ENCODE measurements around the gene ARID1B.

ARID1B gene

GRCh38 chr6:157050537-157051265 is 273.5 kb downstream of the ARID1B start:
- Histone ChIP-seq H3K4me1 (ENCODE audit: control insufficient read depth, insufficient read depth, low read length) (peaks cover 23% of the 10 kb centered on the region), H3K9ac (ENCODE audit: low read length) (no peak overlapping the region), H3K9me3 (ENCODE audit: control insufficient read depth, low read length) (peaks cover under 1% of the 10 kb centered on the region), H3K27me3 (replicated peaks; ENCODE audit: control insufficient read depth, insufficient read depth, low read length) (no peaks in the 10 kb centered on the region), H3K36me3 (ENCODE audit: control insufficient read depth, insufficient read depth, low read length, severe bottlenecking) (no peaks in the 10 kb centered on the region), H3K4me3 (ENCODE audit: low read length) (no peak overlapping the region)
- DNase-seq (ENCODE audit: low read depth) = no peak

GRCh38 chr6:157054531-157054979 is 277.4 kb downstream of the ARID1B start:
- no peaks in the 10 kb centered on the region for H3K27me3 ChIP-seq (replicated peaks; ENCODE audit: control insufficient read depth, insufficient read depth, low read length)
- DNase-seq (ENCODE audit: low read depth) = no peak

GRCh38 chr6:157055863-157056262 is 278.7 kb downstream of the ARID1B start:
- Histone ChIP-seq H3K4me3 (ENCODE audit: low read length) (no peak overlapping the region), H3K36me3 (ENCODE audit: control insufficient read depth, insufficient read depth, low read length, severe bottlenecking) (no peaks in the 10 kb centered on the region), H3K9me3 (ENCODE audit: control insufficient read depth, low read length) (peaks cover 5% of the 10 kb centered on the region), H3K4me1 (ENCODE audit: control insufficient read depth, insufficient read depth, low read length) (peaks cover 7% of the 10 kb centered on the region), H3K9ac (ENCODE audit: low read length) (no peak overlapping the region), H3K27me3 (replicated peaks; ENCODE audit: control insufficient read depth, insufficient read depth, low read length) (no peaks in the 10 kb centered on the region)
- no peak for DNase-seq (ENCODE audit: low read depth)

More at GRCh38 chr6:157054531-157054979, 277.4 kb downstream of the ARID1B start:
- Histone ChIP-seq H3K4me3 (ENCODE audit: low read length) (no peak overlapping the region), H3K36me3 (ENCODE audit: control insufficient read depth, insufficient read depth, low read length, severe bottlenecking) (no peaks in the 10 kb centered on the region), H3K9me3 (ENCODE audit: control insufficient read depth, low read length) (peaks cover 5% of the 10 kb centered on the region), H3K4me1 (ENCODE audit: control insufficient read depth, insufficient read depth, low read length) (peaks cover under 1% of the 10 kb centered on the region), H3K9ac (ENCODE audit: low read length) (no peak overlapping the region)

- Histone ChIP-seq H3K4me1 (ENCODE audit: control insufficient read depth, insufficient read depth, low read length) (peaks cover 7% of the 10 kb centered on the region), H3K4me3 (ENCODE audit: low read length) (no peak overlapping the region), H3K27me3 (replicated peaks; ENCODE audit: control insufficient read depth, insufficient read depth, low read length) (no peaks in the 10 kb centered on the region)
Measured at GRCh38 chr6:157056275-157056674, 279.1 kb downstream of the ARID1B start.

GRCh38 chr6:157058574-157058973 is 281.4 kb downstream of the ARID1B start:
- H3K9me3 ChIP-seq (ENCODE audit: control insufficient read depth, low read length) = peaks cover 5% of the 10 kb centered on the region
- H3K9ac ChIP-seq (ENCODE audit: low read length) = no peak overlapping the region
- DNase-seq (ENCODE audit: low read depth) = no peak
- peaks cover 7% of the 10 kb centered on the region for H3K4me1 ChIP-seq (ENCODE audit: control insufficient read depth, insufficient read depth, low read length)
- no peaks in the 10 kb centered on the region for H3K27me3 ChIP-seq (replicated peaks; ENCODE audit: control insufficient read depth, insufficient read depth, low read length)
- H3K36me3 ChIP-seq (ENCODE audit: control insufficient read depth, insufficient read depth, low read length, severe bottlenecking) = no peaks in the 10 kb centered on the region
- H3K4me3 ChIP-seq (ENCODE audit: low read length) = no peak overlapping the region

More at GRCh38 chr6:157056275-157056674, 279.1 kb downstream of the ARID1B start:
- Histone ChIP-seq H3K9me3 (ENCODE audit: control insufficient read depth, low read length) (peaks cover 5% of the 10 kb centered on the region), H3K9ac (ENCODE audit: low read length) (no peak overlapping the region), H3K36me3 (ENCODE audit: control insufficient read depth, insufficient read depth, low read length, severe bottlenecking) (no peaks in the 10 kb centered on the region)
- no peak for DNase-seq (ENCODE audit: low read depth)

GRCh38 chr6:157059781-157060180 is 282.6 kb downstream of the ARID1B start:
- Histone ChIP-seq H3K9ac (ENCODE audit: low read length) (no peak overlapping the region), H3K4me3 (ENCODE audit: low read length) (no peak overlapping the region), H3K4me1 (ENCODE audit: control insufficient read depth, insufficient read depth, low read length) (peaks cover 7% of the 10 kb centered on the region), H3K27me3 (replicated peaks; ENCODE audit: control insufficient read depth, insufficient read depth, low read length) (no peaks in the 10 kb centered on the region), H3K36me3 (ENCODE audit: control insufficient read depth, insufficient read depth, low read length, severe bottlenecking) (no peaks in the 10 kb centered on the region), H3K9me3 (ENCODE audit: control insufficient read depth, low read length) (peaks cover 5% of the 10 kb centered on the region)
- DNase-seq (ENCODE audit: low read depth) = no peak

- Histone ChIP-seq H3K36me3 (ENCODE audit: control insufficient read depth, insufficient read depth, low read length, severe bottlenecking) (no peaks in the 10 kb centered on the region), H3K27me3 (replicated peaks; ENCODE audit: control insufficient read depth, insufficient read depth, low read length) (no peaks in the 10 kb centered on the region), H3K9ac (ENCODE audit: low read length) (no peak overlapping the region), H3K4me3 (ENCODE audit: low read length) (no peak overlapping the region), H3K9me3 (ENCODE audit: control insufficient read depth, low read length) (peaks cover 5% of the 10 kb centered on the region), H3K4me1 (ENCODE audit: control insufficient read depth, insufficient read depth, low read length) (peaks cover 7% of the 10 kb centered on the region)
- DNase-seq (ENCODE audit: low read depth) = no peak
Measured at GRCh38 chr6:157060440-157060952, 283.3 kb downstream of the ARID1B start.

- Histone ChIP-seq H3K9ac (ENCODE audit: low read length) (no peak overlapping the region), H3K9me3 (ENCODE audit: control insufficient read depth, low read length) (no peaks in the 10 kb centered on the region), H3K27me3 (replicated peaks; ENCODE audit: control insufficient read depth, insufficient read depth, low read length) (no peaks in the 10 kb centered on the region), H3K36me3 (ENCODE audit: control insufficient read depth, insufficient read depth, low read length, severe bottlenecking) (no peaks in the 10 kb centered on the region), H3K4me3 (ENCODE audit: low read length) (no peak overlapping the region), H3K4me1 (ENCODE audit: control insufficient read depth, insufficient read depth, low read length) (peaks cover 7% of the 10 kb centered on the region)
- no peak for DNase-seq (ENCODE audit: low read depth)
Measured at GRCh38 chr6:157061770-157062594, 284.8 kb downstream of the ARID1B start.

- no peaks in the 10 kb centered on the region for H3K9me3 ChIP-seq (ENCODE audit: control insufficient read depth, low read length)
- peaks cover 7% of the 10 kb centered on the region for H3K4me1 ChIP-seq (ENCODE audit: control insufficient read depth, insufficient read depth, low read length)
- H3K9ac ChIP-seq (ENCODE audit: low read length) = no peak overlapping the region
- no peak overlapping the region for H3K4me3 ChIP-seq (ENCODE audit: low read length)
- H3K27me3 ChIP-seq (replicated peaks; ENCODE audit: control insufficient read depth, insufficient read depth, low read length) = no peaks in the 10 kb centered on the region
- no peaks in the 10 kb centered on the region for H3K36me3 ChIP-seq (ENCODE audit: control insufficient read depth, insufficient read depth, low read length, severe bottlenecking)
- no peak for DNase-seq (ENCODE audit: low read depth)
Measured at GRCh38 chr6:157063176-157063905, 286.2 kb downstream of the ARID1B start.

- no peak for DNase-seq (ENCODE audit: low read depth)
- no peak overlapping the region for H3K4me3 ChIP-seq (ENCODE audit: low read length)
- no peaks in the 10 kb centered on the region for H3K9me3 ChIP-seq (ENCODE audit: control insufficient read depth, low read length)
- no peaks in the 10 kb centered on the region for H3K27me3 ChIP-seq (replicated peaks; ENCODE audit: control insufficient read depth, insufficient read depth, low read length)
- H3K36me3 ChIP-seq (ENCODE audit: control insufficient read depth, insufficient read depth, low read length, severe bottlenecking) = no peaks in the 10 kb centered on the region
- no peak overlapping the region for H3K9ac ChIP-seq (ENCODE audit: low read length)
- peaks cover 9% of the 10 kb centered on the region for H3K4me1 ChIP-seq (ENCODE audit: control insufficient read depth, insufficient read depth, low read length)
Measured at GRCh38 chr6:157063923-157064322, 286.7 kb downstream of the ARID1B start.

- Histone ChIP-seq H3K9me3 (ENCODE audit: control insufficient read depth, low read length) (no peaks in the 10 kb centered on the region), H3K27me3 (replicated peaks; ENCODE audit: control insufficient read depth, insufficient read depth, low read length) (no peaks in the 10 kb centered on the region), H3K4me3 (ENCODE audit: low read length) (no peak overlapping the region), H3K36me3 (ENCODE audit: control insufficient read depth, insufficient read depth, low read length, severe bottlenecking) (no peaks in the 10 kb centered on the region), H3K4me1 (ENCODE audit: control insufficient read depth, insufficient read depth, low read length) (peaks cover 10% of the 10 kb centered on the region), H3K9ac (ENCODE audit: low read length) (no peak overlapping the region)
- DNase-seq (ENCODE audit: low read depth) = no peak
Measured at GRCh38 chr6:157064502-157064901, 287.3 kb downstream of the ARID1B start.
